Suppressor macrophage treated with lipopolysaccharide for 4 hours (primary cell): ENCODE data around the gene CDH4.

Source experiments
- DNase-seq: peaks from one replicate; pipeline ENCODE4 v3.0.0-alpha.2; 2020

Gene CDH4

GRCh38 chr20:61982191-61982950 is 730.3 kb downstream of the CDH4 start:
- no peak for DNase-seq

GRCh38 chr20:61982951-61983315 is 730.9 kb downstream of the CDH4 start:
- no peak for DNase-seq

- no peak for DNase-seq
Measured at GRCh38 chr20:61983965-61984364, 731.9 kb downstream of the CDH4 start.

GRCh38 chr20:61984431-61984830 is 732.4 kb downstream of the CDH4 start:
- peak; percentile 27 for DNase-seq

- no peak for DNase-seq
Measured at GRCh38 chr20:61985096-61985495, 733.0 kb downstream of the CDH4 start.

- no peak for DNase-seq
Measured at GRCh38 chr20:61986762-61987321, 734.8 kb downstream of the CDH4 start.

GRCh38 chr20:61988665-61989064 is 736.6 kb downstream of the CDH4 start:
- no peak for DNase-seq

GRCh38 chr20:61989741-61990140 is 737.7 kb downstream of the CDH4 start:
- DNase-seq: no peak
